CD4-positive, alpha-beta T cell treated with Interleukin-6 for 4 hours (primary cell): Measurements from ENCODE around the gene CTSG.
"Not testable (repeated sequence)": the region's sequence is repeated elsewhere in the genome, so short reads cannot be mapped to it uniquely, and the experiment has no call there.

ENCODE experiments used
- DNase-seq: peaks from one replicate; pipeline ENCODE4 v3.0.0-alpha.2; 2020; ENCODE audit warnings: mixed read lengths

CTSG gene

GRCh38 chr14:24535737-24536136, 40.3 kb downstream of the CTSG start:
- no peak for DNase-seq

GRCh38 chr14:24534286-24534685, 41.8 kb downstream of the CTSG start:
- no peak for DNase-seq

- DNase-seq: not testable (repeated sequence)
These were observed 50.0 kb downstream of the CTSG start for GRCh38 chr14:24525877-24526620.
